ENCODE measurements around the gene SLFN14.

Gene SLFN14

DNA sequence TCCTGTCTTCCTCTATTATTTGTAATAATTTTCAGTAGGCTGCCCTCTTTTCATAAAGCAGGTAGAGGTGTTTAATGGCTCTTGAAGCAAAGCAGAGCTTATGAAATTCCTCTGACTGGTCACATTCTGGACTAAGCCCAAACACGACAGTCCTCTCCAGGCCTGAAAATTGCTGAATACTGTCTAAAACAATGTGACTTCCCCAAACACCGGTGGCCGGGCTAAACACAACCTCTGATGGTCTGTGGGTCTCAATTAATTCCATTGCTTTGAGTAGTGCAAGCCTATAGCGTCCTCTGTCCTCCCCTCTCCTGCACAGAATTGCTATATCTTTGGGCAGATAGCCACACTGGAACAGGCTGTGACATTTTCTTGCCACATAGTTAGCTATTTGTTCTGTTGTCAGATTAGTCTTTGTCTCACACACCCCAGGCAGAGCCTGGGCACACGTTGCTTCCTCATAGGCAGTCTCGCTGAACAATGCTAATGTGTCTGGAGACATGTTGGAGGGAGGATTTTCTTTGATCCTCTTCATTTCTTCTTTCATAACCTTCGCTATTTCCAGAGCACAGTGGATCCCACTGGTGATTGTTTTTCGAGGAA lies 12.3 kb downstream of the SLFN14 start:
- Histone ChIP-seq H4K20me1 (ENCODE audit: insufficient read depth, low read length) (no peaks in the 10 kb centered on the region), H3K27ac (ENCODE audit: low read length) (no peak overlapping the region), H3K79me2 (ENCODE audit: insufficient read depth, low read length) (no peaks in the 10 kb centered on the region), H3K4me1 (ENCODE audit: insufficient read depth, low read length) (peaks cover 10% of the 10 kb centered on the region), H3K27me3 (ENCODE audit: insufficient read depth, low read length, poor library complexity) (no peaks in the 10 kb centered on the region), H3K36me3 (ENCODE audit: insufficient read depth, low read length) (no peaks in the 10 kb centered on the region), H3K9ac (ENCODE audit: low read depth, low read length) (no peak overlapping the region), H3K9me3 (ENCODE audit: insufficient read depth, low read length, severe bottlenecking) (no peaks in the 10 kb centered on the region), H3K4me3 (ENCODE audit: low read depth in 1 of 2, low read length in 2 of 2) (no peak overlapping the region), H3K4me2 (ENCODE audit: insufficient read depth, low read length) (no peak overlapping the region), H2AFZ (ENCODE audit: low read depth, low read length) (no peak overlapping the region)
- TF ChIP-seq, protein P1, sequence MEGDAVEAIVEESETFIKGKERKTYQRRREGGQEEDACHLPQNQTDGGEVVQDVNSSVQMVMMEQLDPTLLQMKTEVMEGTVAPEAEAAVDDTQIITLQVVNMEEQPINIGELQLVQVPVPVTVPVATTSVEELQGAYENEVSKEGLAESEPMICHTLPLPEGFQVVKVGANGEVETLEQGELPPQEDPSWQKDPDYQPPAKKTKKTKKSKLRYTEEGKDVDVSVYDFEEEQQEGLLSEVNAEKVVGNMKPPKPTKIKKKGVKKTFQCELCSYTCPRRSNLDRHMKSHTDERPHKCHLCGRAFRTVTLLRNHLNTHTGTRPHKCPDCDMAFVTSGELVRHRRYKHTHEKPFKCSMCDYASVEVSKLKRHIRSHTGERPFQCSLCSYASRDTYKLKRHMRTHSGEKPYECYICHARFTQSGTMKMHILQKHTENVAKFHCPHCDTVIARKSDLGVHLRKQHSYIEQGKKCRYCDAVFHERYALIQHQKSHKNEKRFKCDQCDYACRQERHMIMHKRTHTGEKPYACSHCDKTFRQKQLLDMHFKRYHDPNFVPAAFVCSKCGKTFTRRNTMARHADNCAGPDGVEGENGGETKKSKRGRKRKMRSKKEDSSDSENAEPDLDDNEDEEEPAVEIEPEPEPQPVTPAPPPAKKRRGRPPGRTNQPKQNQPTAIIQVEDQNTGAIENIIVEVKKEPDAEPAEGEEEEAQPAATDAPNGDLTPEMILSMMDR (IDR thresholded peaks at IDR 0.05; ENCODE audit: borderline replicate concordance, extremely low read depth, low read length, poor library complexity, severe bottlenecking): no peak
- TF ChIP-seq EZH2 (IDR thresholded peaks at IDR 0.05; ENCODE audit: borderline replicate concordance, low read depth, low read length, severe bottlenecking): no peak
- ATAC-seq (ENCODE audit: insufficient read depth, low read depth): no peak
- DNase-seq: no peak

- H3K27me3 ChIP-seq (ENCODE audit: insufficient read depth, low read length, poor library complexity): no peaks in the 10 kb centered on the region
- no peak for TF ChIP-seq EZH2 (IDR thresholded peaks at IDR 0.05; ENCODE audit: borderline replicate concordance, low read depth, low read length, severe bottlenecking)
- TF ChIP-seq, protein P1 (IDR thresholded peaks at IDR 0.05; ENCODE audit: borderline replicate concordance, extremely low read depth, low read length, poor library complexity, severe bottlenecking): no peak
- no peak overlapping the region for H2AFZ ChIP-seq (ENCODE audit: low read depth, low read length)
- peaks cover 7% of the 10 kb centered on the region for H3K79me2 ChIP-seq (ENCODE audit: insufficient read depth, low read length)
- ATAC-seq (ENCODE audit: insufficient read depth, low read depth): no peak
- H3K9me3 ChIP-seq (ENCODE audit: insufficient read depth, low read length, severe bottlenecking): no peaks in the 10 kb centered on the region
- H3K4me1 ChIP-seq (ENCODE audit: insufficient read depth, low read length): peaks cover 29% of the 10 kb centered on the region
- H3K4me3 ChIP-seq (ENCODE audit: low read depth in 1 of 2, low read length in 2 of 2): no peak overlapping the region
- no peak overlapping the region for H3K4me2 ChIP-seq (ENCODE audit: insufficient read depth, low read length)
- H3K9ac ChIP-seq (ENCODE audit: low read depth, low read length): no peak overlapping the region
- no peak overlapping the region for H3K27ac ChIP-seq (ENCODE audit: low read length)
- no peak for DNase-seq
- H3K36me3 ChIP-seq (ENCODE audit: insufficient read depth, low read length): no peaks in the 10 kb centered on the region
- no peaks in the 10 kb centered on the region for H4K20me1 ChIP-seq (ENCODE audit: insufficient read depth, low read length)
Observed at GRCh38 chr17:35546487-35546886, 14.1 kb downstream of the SLFN14 start.

- H3K4me2 ChIP-seq (ENCODE audit: insufficient read depth, low read length): no peak overlapping the region
- H3K4me1 ChIP-seq (ENCODE audit: insufficient read depth, low read length): peaks cover 41% of the 10 kb centered on the region
- H3K27ac ChIP-seq (ENCODE audit: low read length): no peak overlapping the region
- no peaks in the 10 kb centered on the region for H3K36me3 ChIP-seq (ENCODE audit: insufficient read depth, low read length)
- H2AFZ ChIP-seq (ENCODE audit: low read depth, low read length): no peak overlapping the region
- peaks cover 13% of the 10 kb centered on the region for H3K79me2 ChIP-seq (ENCODE audit: insufficient read depth, low read length)
- no peak overlapping the region for H3K9ac ChIP-seq (ENCODE audit: low read depth, low read length)
- H4K20me1 ChIP-seq (ENCODE audit: insufficient read depth, low read length): no peaks in the 10 kb centered on the region
- no peaks in the 10 kb centered on the region for H3K9me3 ChIP-seq (ENCODE audit: insufficient read depth, low read length, severe bottlenecking)
- TF ChIP-seq EZH2 (IDR thresholded peaks at IDR 0.05; ENCODE audit: borderline replicate concordance, low read depth, low read length, severe bottlenecking): no peak
- TF ChIP-seq, protein P1 (IDR thresholded peaks at IDR 0.05; ENCODE audit: borderline replicate concordance, extremely low read depth, low read length, poor library complexity, severe bottlenecking): no peak
- no peak for ATAC-seq (ENCODE audit: insufficient read depth, low read depth)
- no peaks in the 10 kb centered on the region for H3K27me3 ChIP-seq (ENCODE audit: insufficient read depth, low read length, poor library complexity)
- H3K4me3 ChIP-seq (ENCODE audit: low read depth in 1 of 2, low read length in 2 of 2): no peak overlapping the region
- no peak for DNase-seq
Observed at GRCh38 chr17:35545150-35545549, 15.5 kb downstream of the SLFN14 start.
